Omental fat pad (tissue), 4 donors: ENCODE data around the gene BCL2L15. TPM values are rescaled to one million over a fixed set of nuclear protein-coding genes. Genes with fewer than 3 reads are reported as not detected.

ENCODE experiments used
- ATAC-seq: fragments of 150-250 bp; one replicate; pipeline ENCODE4 v1.9.1; 2016; ENCODE audit warnings: mild to moderate bottlenecking, moderate library complexity; ENCODE audit not compliant: low FRiP score
- DNase-seq: peaks from one replicate; pipeline ENCODE4 v3.0.0-alpha.2; 2019; ENCODE audit warnings: low spot score
- total RNA-seq, 4 donors: library from RNA; depleted of rRNA; stranded (reverse); fragments of >200 nt; gene quantifications; one replicate each; pipeline ENCODE4 v1.1.0, GENCODE V29; 2016
- TF ChIP-seq, protein P1 (sequence below), 3 donors: fragments of 450-650 bp; IDR thresholded peaks; one replicate each; pipeline ENCODE4 v1.5.1; 2016 to 2017; ENCODE audit warnings: antibody characterized with exemption in 3 of 3, mild to moderate bottlenecking in 3 of 3, moderate library complexity in 2 of 3

Gene BCL2L15
- total RNA-seq, 4 donors from 2014 or later: 0.19 to 0.63 (median 0.37) TPM

- ATAC-seq (no peak), DNase-seq (no peak)
- TF ChIP-seq, protein P1, sequence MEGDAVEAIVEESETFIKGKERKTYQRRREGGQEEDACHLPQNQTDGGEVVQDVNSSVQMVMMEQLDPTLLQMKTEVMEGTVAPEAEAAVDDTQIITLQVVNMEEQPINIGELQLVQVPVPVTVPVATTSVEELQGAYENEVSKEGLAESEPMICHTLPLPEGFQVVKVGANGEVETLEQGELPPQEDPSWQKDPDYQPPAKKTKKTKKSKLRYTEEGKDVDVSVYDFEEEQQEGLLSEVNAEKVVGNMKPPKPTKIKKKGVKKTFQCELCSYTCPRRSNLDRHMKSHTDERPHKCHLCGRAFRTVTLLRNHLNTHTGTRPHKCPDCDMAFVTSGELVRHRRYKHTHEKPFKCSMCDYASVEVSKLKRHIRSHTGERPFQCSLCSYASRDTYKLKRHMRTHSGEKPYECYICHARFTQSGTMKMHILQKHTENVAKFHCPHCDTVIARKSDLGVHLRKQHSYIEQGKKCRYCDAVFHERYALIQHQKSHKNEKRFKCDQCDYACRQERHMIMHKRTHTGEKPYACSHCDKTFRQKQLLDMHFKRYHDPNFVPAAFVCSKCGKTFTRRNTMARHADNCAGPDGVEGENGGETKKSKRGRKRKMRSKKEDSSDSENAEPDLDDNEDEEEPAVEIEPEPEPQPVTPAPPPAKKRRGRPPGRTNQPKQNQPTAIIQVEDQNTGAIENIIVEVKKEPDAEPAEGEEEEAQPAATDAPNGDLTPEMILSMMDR (IDR thresholded peaks at IDR 0.05): no peak
These were observed 10.9 kb upstream of the BCL2L15 start for GRCh38 chr1:113898241-113898814.

- ATAC-seq (no peak), DNase-seq (no peak)
- TF ChIP-seq, protein P1 (IDR thresholded peaks at IDR 0.05): no peak
These were observed 8.6 kb upstream of the BCL2L15 start for GRCh38 chr1:113895961-113896360.

DNA sequence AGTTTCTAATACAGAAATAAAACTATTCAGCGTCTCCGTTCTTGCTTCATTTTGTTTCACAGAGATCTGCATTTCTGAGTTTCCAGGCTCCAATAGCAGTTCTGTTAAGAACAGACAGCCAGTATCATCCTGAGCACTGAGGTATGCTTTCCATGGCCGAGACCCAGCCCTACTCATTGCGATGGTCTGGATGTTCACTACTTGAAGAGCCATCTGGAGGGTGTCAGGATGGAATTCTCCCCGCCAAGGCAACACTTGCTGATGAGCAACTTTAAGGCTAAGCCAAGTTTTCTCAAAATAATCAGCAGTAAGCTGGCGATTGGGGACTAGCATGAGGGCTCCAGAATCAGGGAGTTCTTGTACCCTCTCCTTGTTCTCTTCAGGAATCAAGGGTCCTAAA, 7.7 kb upstream of the BCL2L15 start:
- ATAC-seq (no peak), DNase-seq (no peak)
- TF ChIP-seq, protein P1 (IDR thresholded peaks at IDR 0.05): no peak

DNA sequence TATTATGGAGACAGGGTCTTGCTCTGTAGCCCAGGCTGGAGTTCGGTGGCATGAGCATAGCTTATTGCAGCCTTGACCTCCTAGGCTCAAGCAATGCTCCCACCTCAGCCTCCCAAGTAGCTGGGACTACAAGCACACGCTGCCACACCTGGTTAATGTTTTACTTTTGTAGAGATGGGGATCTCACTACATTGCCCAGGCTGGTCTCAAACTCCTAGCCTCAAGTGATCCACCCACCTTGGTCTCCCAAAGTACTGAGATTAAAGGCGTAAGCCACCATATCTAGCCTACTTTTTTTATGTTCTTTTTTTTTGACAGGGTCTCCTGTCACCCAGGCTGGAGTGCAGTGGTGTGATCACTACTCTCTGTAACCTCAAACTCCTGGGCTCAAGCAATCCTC, 5.9 kb upstream of the BCL2L15 start:
- TF ChIP-seq, protein P1 (IDR thresholded peaks at IDR 0.05): no peak
- ATAC-seq: no peak
- no peak for DNase-seq

- DNase-seq (no peak), ATAC-seq (no peak)
- TF ChIP-seq, protein P1 (IDR thresholded peaks at IDR 0.05): no peak
These were observed 4.3 kb upstream of the BCL2L15 start for GRCh38 chr1:113891631-113892220.

- TF ChIP-seq, protein P1 (IDR thresholded peaks at IDR 0.05): no peak
- ATAC-seq: no peak
- DNase-seq: no peak
These were observed 3.4 kb upstream of the BCL2L15 start for GRCh38 chr1:113890816-113891215.
